ENCODE data around the gene ACSF2.

GRCh38 chr17:50468304-50469207 is 42.5 kb downstream of the ACSF2 start, which contains the start of gene CHAD:
- TF ChIP-seq YY1 (IDR thresholded peaks at IDR 0.05; ENCODE audit: low read depth) (no peak), EP300 (IDR thresholded peaks at IDR 0.05; ENCODE audit: borderline replicate concordance) (no peak), MAX (IDR thresholded peaks at IDR 0.05) (no peak), TEAD4 (IDR thresholded peaks at IDR 0.05) (no peak), RAD21 (IDR thresholded peaks at IDR 0.05; ENCODE audit: low read depth) (no peak)
